Measurements from ENCODE around the gene IL10. TPM values are rescaled to one million over a fixed set of nuclear protein-coding genes. Genes with fewer than 3 reads are reported as not detected.

IL10 gene
- polyA plus RNA-seq, 1 of the 3 experiments (the other 2 are of a cell fraction): not detected

DNA sequence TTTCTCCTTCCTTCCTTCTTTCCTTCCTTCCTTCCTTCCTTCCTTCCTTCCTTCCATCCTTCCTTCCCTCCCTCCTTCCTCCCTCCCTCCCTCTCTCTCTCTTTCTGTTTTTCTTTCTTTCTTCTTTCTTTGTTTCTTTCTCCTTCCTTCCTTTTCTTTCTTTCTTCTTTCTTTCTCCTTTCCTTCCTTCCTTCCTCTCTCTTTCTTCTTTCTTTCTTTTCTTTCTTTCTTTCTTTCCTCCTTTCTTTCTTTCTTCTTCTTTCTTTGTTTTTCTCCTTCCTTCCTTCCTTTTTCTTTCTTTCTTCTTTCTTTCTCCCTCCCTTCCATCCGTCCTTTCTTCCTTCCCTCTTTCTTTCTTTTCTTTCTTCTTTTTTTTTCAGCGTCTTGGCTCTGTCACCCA, 19.8 kb downstream of the IL10 start:
- H3K9me3 ChIP-seq: no peaks in the 10 kb centered on the region
- H3K9ac ChIP-seq: no peak overlapping the region
- no peak overlapping the region for H3K4me3 ChIP-seq (ENCODE audit: low read depth in 2 of 2, low read length in 1 of 2)
- no peaks in the 10 kb centered on the region for H3F3A ChIP-seq (replicated peaks; ENCODE audit: insufficient read depth)
- H3K79me2 ChIP-seq (ENCODE audit: insufficient read depth): no peaks in the 10 kb centered on the region
- no peak for TF ChIP-seq ELF1 (IDR thresholded peaks at IDR 0.05)
- TF ChIP-seq MXI1 (IDR thresholded peaks at IDR 0.05; ENCODE audit: low read depth, low read length): no peak
- H3K36me3 ChIP-seq (replicated peaks in 1 of 2; ENCODE audit: control insufficient read depth in 1 of 2, insufficient read depth in 2 of 2, low read length in 1 of 2): no peaks in the 10 kb centered on the region
- no peaks in the 10 kb centered on the region for H3K27me3 ChIP-seq (ENCODE audit: insufficient read depth)
- H4K20me1 ChIP-seq (ENCODE audit: insufficient read depth): no peaks in the 10 kb centered on the region
- H2AFZ ChIP-seq (ENCODE audit: low read depth): no peak overlapping the region
- H3K4me1 ChIP-seq (ENCODE audit: control insufficient read depth in 1 of 2, insufficient read depth in 2 of 2, low read depth in 1 of 2, low read length in 1 of 2): no peaks in the 10 kb centered on the region
- ChIA-PET POLR2A (no interaction called here), CTCF (interaction anchor here (1.0 to 1.7 kb wide), 2 partner anchors 9 to 17 kb away, joined by 4 to 5 read pairs; no protein-coding TSS in a partner anchor)
- no peak overlapping the region for H3K4me2 ChIP-seq
- WGBS (ENCODE audit: low lambda C conversion rate): 64% methylated on average over 2 of the region's 2 CpGs
- no peaks in the 10 kb centered on the region for H3K9me2 ChIP-seq
- DNase-seq: no peak
- H3K27ac ChIP-seq (ENCODE audit: low read depth in 2 of 2, low read length in 1 of 2): no peak overlapping the region

DNA sequence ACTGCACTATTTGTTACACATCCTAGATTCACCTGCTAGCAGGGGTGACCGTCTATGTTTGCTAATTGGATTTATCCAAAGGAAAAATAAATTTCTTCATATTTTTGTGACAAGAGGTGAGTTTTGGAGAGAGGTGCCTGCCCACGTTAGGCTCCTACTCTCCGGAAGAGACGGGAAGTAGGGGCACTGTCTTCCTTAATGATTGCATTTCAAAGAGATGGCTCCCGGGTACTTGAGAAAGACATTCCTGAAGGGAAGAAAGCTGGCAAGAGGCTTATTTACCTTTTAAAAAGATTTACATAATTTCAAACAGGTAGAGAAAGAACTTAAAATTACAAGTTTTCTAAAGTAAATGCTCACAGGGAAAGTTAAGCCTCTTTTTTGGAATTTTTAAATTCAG, 20.4 kb downstream of the IL10 start:
- H4K20me1 ChIP-seq (ENCODE audit: insufficient read depth): no peaks in the 10 kb centered on the region
- H3K9ac ChIP-seq: no peak overlapping the region
- H3K4me3 ChIP-seq (ENCODE audit: low read depth in 2 of 2, low read length in 1 of 2): no peak overlapping the region
- no peaks in the 10 kb centered on the region for H3K9me3 ChIP-seq
- H2AFZ ChIP-seq (ENCODE audit: low read depth): no peak overlapping the region
- ChIA-PET CTCF (interaction anchor here (1.7 kb wide), 1 partner anchor 9 kb away, joined by 5 read pairs; no protein-coding TSS in a partner anchor), POLR2A (no interaction called here)
- H3K36me3 ChIP-seq (replicated peaks in 1 of 2; ENCODE audit: control insufficient read depth in 1 of 2, insufficient read depth in 2 of 2, low read length in 1 of 2): no peaks in the 10 kb centered on the region
- H3K4me1 ChIP-seq (ENCODE audit: control insufficient read depth in 1 of 2, insufficient read depth in 2 of 2, low read depth in 1 of 2, low read length in 1 of 2): no peaks in the 10 kb centered on the region
- 62% methylated on average over 5 of the region's 5 CpGs for WGBS (ENCODE audit: low lambda C conversion rate)
- DNase-seq: no peak
- no peaks in the 10 kb centered on the region for H3K27me3 ChIP-seq (ENCODE audit: insufficient read depth)
- H3K4me2 ChIP-seq: no peak overlapping the region
- no peak overlapping the region for H3K27ac ChIP-seq (ENCODE audit: low read depth in 2 of 2, low read length in 1 of 2)
- H3K79me2 ChIP-seq (ENCODE audit: insufficient read depth): no peaks in the 10 kb centered on the region
- no peaks in the 10 kb centered on the region for H3F3A ChIP-seq (replicated peaks; ENCODE audit: insufficient read depth)
- TF ChIP-seq SIN3A (IDR thresholded peaks at IDR 0.05; ENCODE audit: borderline replicate concordance, low read depth, low read length) (no peak), POLR2AphosphoS5 (IDR thresholded peaks at IDR 0.05; ENCODE audit: low read depth, low read length) (no peak), TEAD4 (IDR thresholded peaks at IDR 0.05; ENCODE audit: borderline replicate concordance, insufficient read depth) (no peak), RFX5 (IDR thresholded peaks at IDR 0.05; ENCODE audit: low read length) (no peak), RAD21 (IDR thresholded peaks at IDR 0.05; ENCODE audit: low read length) (no peak), FOXJ3 (CRISPR knock-in tag; IDR thresholded peaks at IDR 0.05) (no peak), JUND (IDR thresholded peaks at IDR 0.05) (no peak), EZH2phosphoT487 (IDR thresholded peaks at IDR 0.05; ENCODE audit: borderline replicate concordance, low read depth) (no peak), MXI1 (IDR thresholded peaks at IDR 0.05; ENCODE audit: low read depth, low read length) (no peak), YY1 (IDR thresholded peaks at IDR 0.05; ENCODE audit: low read depth) (no peak), GATA2 (CRISPR knock-in tag; IDR thresholded peaks at IDR 0.05) (no peak), FOSL2 (IDR thresholded peaks at IDR 0.05; ENCODE audit: borderline replicate concordance, low read depth) (no peak), NFIC (IDR thresholded peaks at IDR 0.05; ENCODE audit: borderline replicate concordance) (no peak), SMC3 (IDR thresholded peaks at IDR 0.05; ENCODE audit: low read depth, low read length) (no peak), GABPA (IDR thresholded peaks at IDR 0.05; ENCODE audit: low read depth) (no peak), RCOR1 (IDR thresholded peaks at IDR 0.05; ENCODE audit: low read length) (no peak), ELF1 (IDR thresholded peaks at IDR 0.05) (no peak), RXRA (IDR thresholded peaks at IDR 0.05; ENCODE audit: borderline replicate concordance, low read depth) (no peak)
- TF ChIP-seq, protein P1, sequence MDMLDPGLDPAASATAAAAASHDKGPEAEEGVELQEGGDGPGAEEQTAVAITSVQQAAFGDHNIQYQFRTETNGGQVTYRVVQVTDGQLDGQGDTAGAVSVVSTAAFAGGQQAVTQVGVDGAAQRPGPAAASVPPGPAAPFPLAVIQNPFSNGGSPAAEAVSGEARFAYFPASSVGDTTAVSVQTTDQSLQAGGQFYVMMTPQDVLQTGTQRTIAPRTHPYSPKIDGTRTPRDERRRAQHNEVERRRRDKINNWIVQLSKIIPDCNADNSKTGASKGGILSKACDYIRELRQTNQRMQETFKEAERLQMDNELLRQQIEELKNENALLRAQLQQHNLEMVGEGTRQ (IDR thresholded peaks at IDR 0.05; ENCODE audit: borderline replicate concordance, low read depth, low read length): no peak
- no peaks in the 10 kb centered on the region for H3K9me2 ChIP-seq
